DOHH2 (cell line): Measurements from ENCODE around the gene NDUFB11.

Experiments
- H3F3A ChIP-seq: fragments of 200-600 bp; sonication (generic), shearing (Covaris generic); 2 replicates; pipeline ENCODE4 v1.6.0; 2016; ENCODE audit warnings: antibody characterized with exemption, mild to moderate bottlenecking; ENCODE audit not compliant: control insufficient read depth, insufficient read depth
- H3K27ac ChIP-seq: fragments of 200-600 bp; sonication (generic); 2 replicates; pipeline ENCODE4 v1.5.1; 2014; ENCODE audit warnings: low read depth, mild to moderate bottlenecking, low read length, moderate library complexity
- H3K27me3 ChIP-seq: fragments of 200-600 bp; sonication (generic); 2 replicates; pipeline ENCODE4 v1.6.1; 2014; ENCODE audit warnings: mild to moderate bottlenecking, low read length, mixed read lengths; ENCODE audit not compliant: control insufficient read depth
- H3K36me3 ChIP-seq: fragments of 200-600 bp; sonication (generic); 2 replicates; pipeline ENCODE4 v1.6.1; 2014; ENCODE audit warnings: mild to moderate bottlenecking, low read length, moderate library complexity, mixed read lengths; ENCODE audit not compliant: control insufficient read depth
- H3K4me1 ChIP-seq: fragments of 200-600 bp; sonication (generic); 2 replicates; pipeline ENCODE4 v1.6.1; 2014; ENCODE audit warnings: mild to moderate bottlenecking, low read length, mixed read lengths; ENCODE audit not compliant: control insufficient read depth
- H3K4me2 ChIP-seq: fragments of 200-600 bp; sonication (generic); 2 replicates; pipeline ENCODE4 v1.6.0; 2014; ENCODE audit warnings: mild to moderate bottlenecking, low read length, moderate library complexity
- H3K4me3 ChIP-seq: fragments of 200-600 bp; sonication (generic); 2 replicates; pipeline ENCODE4 v1.5.1; 2014; ENCODE audit warnings: mild to moderate bottlenecking, low read length, mixed read lengths
- H3K79me2 ChIP-seq: fragments of 200-600 bp; sonication (generic); 2 replicates; pipeline ENCODE4 v1.6.1; 2014; ENCODE audit warnings: mild to moderate bottlenecking, low read length, mixed read lengths; ENCODE audit not compliant: control insufficient read depth
- H3K9me2 ChIP-seq: fragments of 200-600 bp; sonication (generic); replicated peaks from 2 replicates; pipeline ENCODE4 v1.6.1; 2014; ENCODE audit warnings: mild to moderate bottlenecking, low read length, mixed read lengths; ENCODE audit not compliant: control insufficient read depth
- H3K9me3 ChIP-seq: fragments of 200-600 bp; sonication (generic); 2 replicates; pipeline ENCODE4 v1.6.1; 2014; ENCODE audit warnings: antibody characterized with exemption, low read length, mixed read lengths; ENCODE audit not compliant: control insufficient read depth, insufficient read depth
- H4K20me1 ChIP-seq: fragments of 200-600 bp; sonication (generic); 2 replicates; pipeline ENCODE4 v1.6.0; 2014; ENCODE audit warnings: low read depth, mild to moderate bottlenecking, antibody characterized with exemption, low read length, moderate library complexity; ENCODE audit not compliant: control insufficient read depth, insufficient read depth
- CTCF ChIP-seq: fragments of 200-600 bp; sonication (generic); IDR thresholded peaks from one replicate; pipeline ENCODE4 v1.5.1; 2014; ENCODE audit warnings: antibody characterized with exemption, mild to moderate bottlenecking, low read depth, low read length; ENCODE audit not compliant: poor library complexity, severe bottlenecking
- EZH2phosphoT487 ChIP-seq: fragments of 200-600 bp; sonication (generic); IDR thresholded peaks from 2 replicates; pipeline ENCODE4 v1.6.1; 2017; ENCODE audit warnings: borderline replicate concordance, mild to moderate bottlenecking, antibody characterized with exemption, low read length, moderate library complexity, mixed read lengths

Gene NDUFB11

GRCh38 chrX:47166126-47166525 is 21.6 kb upstream of the NDUFB11 start:
- Histone ChIP-seq H3K9me2 (no peaks in the 10 kb centered on the region), H3K79me2 (peaks cover 44% of the 10 kb centered on the region), H4K20me1 (no peaks in the 10 kb centered on the region), H3K27ac (no peak overlapping the region), H3K36me3 (peaks cover 26% of the 10 kb centered on the region), H3K4me1 (no peaks in the 10 kb centered on the region), H3F3A (no peaks in the 10 kb centered on the region), H3K4me3 (no peak overlapping the region), H3K9me3 (no peaks in the 10 kb centered on the region), H3K4me2 (no peak overlapping the region), H3K27me3 (no peaks in the 10 kb centered on the region)
- TF ChIP-seq EZH2phosphoT487 (no peak), CTCF (no peak)

GRCh38 chrX:47164420-47164819 is 19.9 kb upstream of the NDUFB11 start:
- no peak overlapping the region for H3K4me3 ChIP-seq
- H3K9me2 ChIP-seq: no peaks in the 10 kb centered on the region
- H3K36me3 ChIP-seq: peaks cover 16% of the 10 kb centered on the region
- H3K4me1 ChIP-seq: no peaks in the 10 kb centered on the region
- H3K27me3 ChIP-seq: no peaks in the 10 kb centered on the region
- no peak overlapping the region for H3K27ac ChIP-seq
- TF ChIP-seq CTCF (no peak), EZH2phosphoT487 (no peak)
- H3K9me3 ChIP-seq: no peaks in the 10 kb centered on the region
- no peaks in the 10 kb centered on the region for H4K20me1 ChIP-seq
- H3K4me2 ChIP-seq: no peak overlapping the region
- no peaks in the 10 kb centered on the region for H3F3A ChIP-seq
- peaks cover 59% of the 10 kb centered on the region for H3K79me2 ChIP-seq

- Histone ChIP-seq H3K9me3 (no peaks in the 10 kb centered on the region), H3K4me2 (no peak overlapping the region), H3K4me1 (no peaks in the 10 kb centered on the region), H3K36me3 (peaks cover 13% of the 10 kb centered on the region), H3K79me2 (peaks cover 72% of the 10 kb centered on the region), H3K9me2 (no peaks in the 10 kb centered on the region), H3K4me3 (no peak overlapping the region), H3K27ac (no peak overlapping the region), H3K27me3 (no peaks in the 10 kb centered on the region), H4K20me1 (no peaks in the 10 kb centered on the region), H3F3A (no peaks in the 10 kb centered on the region)
- TF ChIP-seq CTCF (no peak), EZH2phosphoT487 (no peak)
These were observed 18.6 kb upstream of the NDUFB11 start for GRCh38 chrX:47162927-47163583.
